ENCODE data around the gene CROCC2. TPM values are rescaled to one million over a fixed set of nuclear protein-coding genes. Genes with fewer than 3 reads are reported as not detected.

Gene CROCC2
- total RNA-seq, 1 experiment from 2014 or later = not detected

DNA sequence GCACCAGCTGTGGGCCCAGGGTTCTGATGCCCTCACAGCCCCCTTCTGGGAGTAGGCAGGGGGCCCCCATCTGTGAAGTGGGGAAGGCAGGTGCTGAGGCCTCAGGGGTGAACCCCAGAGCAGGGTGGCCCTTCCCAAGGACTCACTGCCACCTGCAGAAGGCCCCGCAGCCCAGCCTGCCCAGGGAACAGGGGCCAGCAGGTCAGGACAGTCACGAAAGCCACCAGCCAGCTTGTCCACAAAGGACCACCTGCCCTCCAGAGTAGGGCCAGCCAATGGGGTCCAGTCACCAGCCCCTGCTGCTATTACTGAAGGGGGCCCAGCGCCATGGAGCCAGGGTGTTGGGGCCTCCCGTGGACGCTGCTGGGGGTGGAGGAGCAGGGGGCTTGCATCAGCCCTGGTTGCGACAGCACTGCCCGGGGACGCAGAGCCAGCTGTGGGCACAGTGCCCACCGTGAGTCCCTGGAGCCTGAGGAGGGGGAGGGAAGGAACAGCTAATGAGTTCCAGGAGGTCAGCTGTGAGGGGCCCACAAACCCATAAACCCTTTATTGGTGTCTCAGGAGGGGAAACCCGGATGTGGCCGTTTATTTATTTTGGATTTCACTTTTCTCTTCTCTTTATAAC is 80.8 kb downstream of the CROCC2 start (continued):
- TF ChIP-seq, protein P1, sequence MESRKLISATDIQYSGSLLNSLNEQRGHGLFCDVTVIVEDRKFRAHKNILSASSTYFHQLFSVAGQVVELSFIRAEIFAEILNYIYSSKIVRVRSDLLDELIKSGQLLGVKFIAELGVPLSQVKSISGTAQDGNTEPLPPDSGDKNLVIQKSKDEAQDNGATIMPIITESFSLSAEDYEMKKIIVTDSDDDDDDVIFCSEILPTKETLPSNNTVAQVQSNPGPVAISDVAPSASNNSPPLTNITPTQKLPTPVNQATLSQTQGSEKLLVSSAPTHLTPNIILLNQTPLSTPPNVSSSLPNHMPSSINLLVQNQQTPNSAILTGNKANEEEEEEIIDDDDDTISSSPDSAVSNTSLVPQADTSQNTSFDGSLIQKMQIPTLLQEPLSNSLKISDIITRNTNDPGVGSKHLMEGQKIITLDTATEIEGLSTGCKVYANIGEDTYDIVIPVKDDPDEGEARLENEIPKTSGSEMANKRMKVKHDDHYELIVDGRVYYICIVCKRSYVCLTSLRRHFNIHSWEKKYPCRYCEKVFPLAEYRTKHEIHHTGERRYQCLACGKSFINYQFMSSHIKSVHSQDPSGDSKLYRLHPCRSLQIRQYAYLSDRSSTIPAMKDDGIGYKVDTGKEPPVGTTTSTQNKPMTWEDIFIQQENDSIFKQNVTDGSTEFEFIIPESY (IDR thresholded peaks at IDR 0.05; ENCODE audit: extremely low read depth, insufficient replicate concordance, low read length) = no peak

DNA sequence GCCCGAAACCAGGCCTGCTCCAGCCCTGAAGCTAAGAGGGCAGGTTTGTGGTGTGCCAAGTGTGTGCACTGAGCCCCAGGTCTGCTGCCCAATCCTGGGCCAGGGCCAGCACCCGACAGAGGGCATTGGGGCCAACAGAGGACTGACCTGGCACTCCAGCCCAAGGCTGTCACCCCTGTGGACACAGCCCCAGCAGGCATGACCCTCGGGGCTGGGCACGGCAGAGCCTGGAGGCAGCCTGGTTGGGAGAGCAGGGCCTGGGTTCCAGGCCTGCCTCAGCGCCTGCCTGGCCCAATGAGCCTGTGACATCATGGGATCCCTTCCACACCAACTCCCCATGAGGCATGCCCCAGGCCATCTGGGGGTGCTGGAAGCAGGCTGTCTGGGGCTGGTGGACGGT is 81.5 kb downstream of the CROCC2 start:
- Histone ChIP-seq H3K4me3 (replicated peaks in 1 of 2; ENCODE audit: low read depth in 1 of 2, low read length in 2 of 2) (no peak overlapping the region), H3K36me3 (ENCODE audit: control insufficient read depth in 1 of 2, insufficient read depth in 2 of 2, low read length in 2 of 2) (no peaks in the 10 kb centered on the region), H3K9me3 (ENCODE audit: control insufficient read depth in 1 of 2, insufficient read depth in 1 of 2, low read depth in 1 of 2, low read length in 2 of 2) (no peaks in the 10 kb centered on the region), H3K9ac (ENCODE audit: low read length) (no peak overlapping the region), H3K79me2 (ENCODE audit: insufficient read depth, low read length) (no peaks in the 10 kb centered on the region), H3K4me1 (ENCODE audit: control insufficient read depth in 1 of 2, insufficient read depth in 2 of 2, low read length in 2 of 2) (peaks cover 6 to 29% of the 10 kb centered on the region in 2 experiments; a peak in 3 of 4 replicates), H3K27me3 (ENCODE audit: insufficient read depth, low read length) (no peaks in the 10 kb centered on the region), H3K27ac (ENCODE audit: low read depth, low read length) (no peak overlapping the region), H4K20me1 (ENCODE audit: insufficient read depth) (no peaks in the 10 kb centered on the region), H3K4me2 (ENCODE audit: low read length) (no peak overlapping the region), H3K9me2 (ENCODE audit: insufficient read depth) (no peaks in the 10 kb centered on the region), H2AFZ (ENCODE audit: low read depth, low read length, poor library complexity, severe bottlenecking) (no peak overlapping the region)
- TF ChIP-seq EZH2phosphoT487 (IDR thresholded peaks at IDR 0.05; ENCODE audit: borderline replicate concordance) (no peak), SRF (IDR thresholded peaks at IDR 0.05; ENCODE audit: low read depth) (no peak), JUND (IDR thresholded peaks at IDR 0.05) (no peak), YY1 (IDR thresholded peaks at IDR 0.05; ENCODE audit: extremely low read depth, insufficient replicate concordance, low read depth, low read length) (no peak), ZNF274 (IDR thresholded peaks at IDR 0.05; ENCODE audit: low read depth, low read length) (no peak), EGR1 (IDR thresholded peaks at IDR 0.05; ENCODE audit: low read depth) (no peak)
- TF ChIP-seq, protein P2, sequence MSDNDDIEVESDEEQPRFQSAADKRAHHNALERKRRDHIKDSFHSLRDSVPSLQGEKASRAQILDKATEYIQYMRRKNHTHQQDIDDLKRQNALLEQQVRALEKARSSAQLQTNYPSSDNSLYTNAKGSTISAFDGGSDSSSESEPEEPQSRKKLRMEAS (IDR thresholded peaks at IDR 0.05) = no peak
- TF ChIP-seq, protein P3, sequence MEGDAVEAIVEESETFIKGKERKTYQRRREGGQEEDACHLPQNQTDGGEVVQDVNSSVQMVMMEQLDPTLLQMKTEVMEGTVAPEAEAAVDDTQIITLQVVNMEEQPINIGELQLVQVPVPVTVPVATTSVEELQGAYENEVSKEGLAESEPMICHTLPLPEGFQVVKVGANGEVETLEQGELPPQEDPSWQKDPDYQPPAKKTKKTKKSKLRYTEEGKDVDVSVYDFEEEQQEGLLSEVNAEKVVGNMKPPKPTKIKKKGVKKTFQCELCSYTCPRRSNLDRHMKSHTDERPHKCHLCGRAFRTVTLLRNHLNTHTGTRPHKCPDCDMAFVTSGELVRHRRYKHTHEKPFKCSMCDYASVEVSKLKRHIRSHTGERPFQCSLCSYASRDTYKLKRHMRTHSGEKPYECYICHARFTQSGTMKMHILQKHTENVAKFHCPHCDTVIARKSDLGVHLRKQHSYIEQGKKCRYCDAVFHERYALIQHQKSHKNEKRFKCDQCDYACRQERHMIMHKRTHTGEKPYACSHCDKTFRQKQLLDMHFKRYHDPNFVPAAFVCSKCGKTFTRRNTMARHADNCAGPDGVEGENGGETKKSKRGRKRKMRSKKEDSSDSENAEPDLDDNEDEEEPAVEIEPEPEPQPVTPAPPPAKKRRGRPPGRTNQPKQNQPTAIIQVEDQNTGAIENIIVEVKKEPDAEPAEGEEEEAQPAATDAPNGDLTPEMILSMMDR (IDR thresholded peaks at IDR 0.05 in 2 of 3, conservative IDR thresholded peaks at IDR 0.05 in 1 of 3; ENCODE audit: borderline replicate concordance in 1 of 3, insufficient read depth in 1 of 3, low read depth in 2 of 3, low read length in 2 of 3) = no peak
- TF ChIP-seq, protein P1 (IDR thresholded peaks at IDR 0.05; ENCODE audit: extremely low read depth, insufficient replicate concordance, low read length) = no peak
- TF ChIP-seq, protein P4, sequence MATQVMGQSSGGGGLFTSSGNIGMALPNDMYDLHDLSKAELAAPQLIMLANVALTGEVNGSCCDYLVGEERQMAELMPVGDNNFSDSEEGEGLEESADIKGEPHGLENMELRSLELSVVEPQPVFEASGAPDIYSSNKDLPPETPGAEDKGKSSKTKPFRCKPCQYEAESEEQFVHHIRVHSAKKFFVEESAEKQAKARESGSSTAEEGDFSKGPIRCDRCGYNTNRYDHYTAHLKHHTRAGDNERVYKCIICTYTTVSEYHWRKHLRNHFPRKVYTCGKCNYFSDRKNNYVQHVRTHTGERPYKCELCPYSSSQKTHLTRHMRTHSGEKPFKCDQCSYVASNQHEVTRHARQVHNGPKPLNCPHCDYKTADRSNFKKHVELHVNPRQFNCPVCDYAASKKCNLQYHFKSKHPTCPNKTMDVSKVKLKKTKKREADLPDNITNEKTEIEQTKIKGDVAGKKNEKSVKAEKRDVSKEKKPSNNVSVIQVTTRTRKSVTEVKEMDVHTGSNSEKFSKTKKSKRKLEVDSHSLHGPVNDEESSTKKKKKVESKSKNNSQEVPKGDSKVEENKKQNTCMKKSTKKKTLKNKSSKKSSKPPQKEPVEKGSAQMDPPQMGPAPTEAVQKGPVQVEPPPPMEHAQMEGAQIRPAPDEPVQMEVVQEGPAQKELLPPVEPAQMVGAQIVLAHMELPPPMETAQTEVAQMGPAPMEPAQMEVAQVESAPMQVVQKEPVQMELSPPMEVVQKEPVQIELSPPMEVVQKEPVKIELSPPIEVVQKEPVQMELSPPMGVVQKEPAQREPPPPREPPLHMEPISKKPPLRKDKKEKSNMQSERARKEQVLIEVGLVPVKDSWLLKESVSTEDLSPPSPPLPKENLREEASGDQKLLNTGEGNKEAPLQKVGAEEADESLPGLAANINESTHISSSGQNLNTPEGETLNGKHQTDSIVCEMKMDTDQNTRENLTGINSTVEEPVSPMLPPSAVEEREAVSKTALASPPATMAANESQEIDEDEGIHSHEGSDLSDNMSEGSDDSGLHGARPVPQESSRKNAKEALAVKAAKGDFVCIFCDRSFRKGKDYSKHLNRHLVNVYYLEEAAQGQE (IDR thresholded peaks at IDR 0.05; ENCODE audit: low read depth) = no peak
- CTCF ChIA-PET = interaction anchor here (1.2 kb wide), 1 partner anchor 136 kb away, joined by 3 read pairs; no protein-coding TSS in a partner anchor
- no TSS peak for BruUV-seq (replicated peaks)
- ATAC-seq = no peak
- intact Hi-C loops (cut with micrococcal nuclease) = loop anchor here (5.0 kb wide), 1 partner anchor 75 kb away; no protein-coding TSS in a partner anchor
- DNase-seq (ENCODE audit: low read depth, low spot score) = no peak
- POLR2A ChIA-PET = no interaction called here
- RAD21 ChIA-PET (ENCODE audit: low non-redundant PET in 1 of 2, low total read pairs in 2 of 2, uncharacterized antibody in 2 of 2, unreplicated experiment in 2 of 2) = no interaction called here
